Transverse colon (tissue), 4 donors: ENCODE data around the gene FZD1.

Experiments used
- EP300 ChIP-seq: sonication (generic); formaldehyde crosslinking; IDR thresholded peaks from one replicate; pipeline ENCODE4 v1.6.1; 2017; ENCODE audit warnings: antibody characterized with exemption, low read depth
- POLR2A ChIP-seq: fragments of 450-650 bp; IDR thresholded peaks from one replicate; pipeline ENCODE4 v1.6.1; 2016; ENCODE audit warnings: antibody characterized with exemption, mild to moderate bottlenecking, moderate library complexity
- POLR2AphosphoS5 ChIP-seq, 3 donors: sonication (generic); formaldehyde crosslinking; IDR thresholded peaks; one replicate each; pipeline ENCODE4 v1.6.1; 2016; ENCODE audit warnings: antibody characterized with exemption in 3 of 3
- TF ChIP-seq, protein P1 (sequence below), 5 experiments: fragments of 200-600 bp in 3 of 5; fragments of 450-650 bp in 2 of 5; sonication (generic) in 3 of 5; IDR thresholded peaks; 1 replicate in 2 of 5; 2 replicates in 3 of 5; pipeline ENCODE4 v1.5.1; 2016 to 2017; ENCODE audit warnings: antibody characterized with exemption in 5 of 5, inconsistent platforms in 3 of 5, mild to moderate bottlenecking in 2 of 5, moderate library complexity in 1 of 5

DNA sequence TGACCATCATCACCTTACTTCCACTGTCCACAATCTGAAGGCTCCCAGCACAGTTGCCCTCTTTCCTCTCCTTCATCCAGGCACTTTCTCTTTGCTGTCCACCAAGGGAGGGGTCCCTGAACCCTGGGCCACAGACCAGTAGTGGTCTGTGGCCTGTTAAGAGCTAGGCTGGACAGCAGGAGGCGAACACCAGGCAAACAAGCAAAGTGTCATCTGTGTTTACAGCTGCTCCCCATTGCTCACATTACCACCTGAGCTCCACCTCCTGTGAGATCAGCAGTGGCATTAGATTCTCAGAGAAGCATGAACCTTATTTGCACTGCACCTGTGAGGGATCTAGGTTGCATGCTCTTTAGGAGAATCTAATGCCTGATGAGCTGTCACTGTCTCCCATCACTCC is 27.7 kb downstream of the FZD1 start:
- TF ChIP-seq, protein P1, sequence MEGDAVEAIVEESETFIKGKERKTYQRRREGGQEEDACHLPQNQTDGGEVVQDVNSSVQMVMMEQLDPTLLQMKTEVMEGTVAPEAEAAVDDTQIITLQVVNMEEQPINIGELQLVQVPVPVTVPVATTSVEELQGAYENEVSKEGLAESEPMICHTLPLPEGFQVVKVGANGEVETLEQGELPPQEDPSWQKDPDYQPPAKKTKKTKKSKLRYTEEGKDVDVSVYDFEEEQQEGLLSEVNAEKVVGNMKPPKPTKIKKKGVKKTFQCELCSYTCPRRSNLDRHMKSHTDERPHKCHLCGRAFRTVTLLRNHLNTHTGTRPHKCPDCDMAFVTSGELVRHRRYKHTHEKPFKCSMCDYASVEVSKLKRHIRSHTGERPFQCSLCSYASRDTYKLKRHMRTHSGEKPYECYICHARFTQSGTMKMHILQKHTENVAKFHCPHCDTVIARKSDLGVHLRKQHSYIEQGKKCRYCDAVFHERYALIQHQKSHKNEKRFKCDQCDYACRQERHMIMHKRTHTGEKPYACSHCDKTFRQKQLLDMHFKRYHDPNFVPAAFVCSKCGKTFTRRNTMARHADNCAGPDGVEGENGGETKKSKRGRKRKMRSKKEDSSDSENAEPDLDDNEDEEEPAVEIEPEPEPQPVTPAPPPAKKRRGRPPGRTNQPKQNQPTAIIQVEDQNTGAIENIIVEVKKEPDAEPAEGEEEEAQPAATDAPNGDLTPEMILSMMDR (IDR thresholded peaks at IDR 0.05): no peak
- TF ChIP-seq POLR2A (no peak), EP300 (no peak), POLR2AphosphoS5 (IDR thresholded peaks at IDR 0.05) (no peak)
